ENCODE measurements around the gene ISCU.
"Not testable (repeated sequence)": the region's sequence is repeated elsewhere in the genome, so short reads cannot be mapped to it uniquely, and the experiment has no call there.

ISCU gene

DNA sequence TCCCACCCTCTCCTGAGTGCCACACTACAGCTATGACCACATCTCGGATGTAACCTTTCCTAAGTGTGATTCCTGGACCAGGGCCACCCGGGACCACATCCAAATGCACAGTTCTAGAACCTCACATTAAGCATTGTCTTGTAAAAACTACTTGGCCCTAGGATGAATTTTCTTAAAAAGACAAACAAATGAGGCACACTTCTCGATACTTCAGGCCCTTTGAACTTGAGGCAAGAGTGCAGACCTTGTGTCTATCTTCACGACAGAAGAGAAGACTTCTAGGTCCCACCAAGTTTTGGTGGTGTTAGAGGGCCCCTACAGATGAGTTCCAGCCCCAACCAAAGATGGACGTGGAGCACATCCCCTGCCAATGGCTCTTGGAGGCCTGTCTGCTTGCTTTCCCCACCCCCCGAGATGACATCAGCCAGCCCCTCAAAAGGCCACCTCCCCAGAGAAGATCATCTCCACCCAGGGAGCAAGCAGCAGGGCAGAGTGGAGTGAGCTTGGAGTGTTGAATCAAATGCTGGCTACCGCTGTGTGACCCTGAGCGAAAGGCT, 9.3 kb downstream of the ISCU start:
- no peak for DNase-seq

DNA sequence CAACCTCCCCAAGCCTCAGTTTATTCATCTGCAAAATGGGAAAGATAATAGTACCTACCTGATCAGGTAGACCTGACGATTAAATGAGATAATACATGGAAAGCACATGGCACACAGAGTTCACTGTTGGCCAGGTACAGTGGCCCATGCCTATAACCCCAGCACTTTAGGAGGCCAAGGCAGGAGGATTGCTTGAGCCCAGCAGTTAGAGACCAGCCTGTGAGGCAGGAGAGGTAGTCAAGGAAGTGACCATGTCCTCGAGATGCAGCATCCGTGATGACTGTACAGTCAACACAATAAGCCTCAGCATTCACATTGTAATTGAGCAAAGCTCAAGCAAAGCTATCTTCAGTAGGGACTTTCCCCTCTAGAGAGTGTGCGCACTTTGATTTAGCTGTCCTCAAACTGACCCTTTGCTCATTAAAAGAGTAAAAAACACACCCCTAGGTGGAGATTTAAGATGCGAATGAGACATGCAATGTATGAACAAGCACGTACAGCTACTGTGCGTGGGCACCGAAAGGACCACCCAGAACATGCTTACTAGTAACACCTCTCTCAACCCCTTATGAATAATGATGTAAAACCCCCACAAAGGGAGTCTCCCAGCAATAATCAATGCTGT, 9.9 kb downstream of the ISCU start:
- DNase-seq: no peak

DNA sequence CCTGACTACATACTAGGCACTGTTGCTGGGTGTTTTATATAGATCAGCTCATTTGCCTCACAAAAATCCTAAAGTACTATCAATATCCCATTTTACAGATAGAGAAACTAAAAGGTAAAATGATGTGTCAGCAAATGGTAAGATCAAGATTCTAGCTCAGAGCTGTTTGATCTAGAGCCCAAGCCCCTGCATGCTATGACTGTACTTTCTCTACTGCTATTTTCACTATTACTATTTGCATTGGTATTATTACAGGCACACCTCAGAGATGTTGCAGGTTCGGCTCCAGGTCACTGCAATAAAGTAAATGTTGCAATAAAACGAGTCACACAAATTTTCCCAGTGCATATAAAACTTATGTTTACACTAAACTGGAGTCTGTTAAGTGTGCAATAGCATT, 10.9 kb downstream of the ISCU start:
- DNase-seq: no peak

DNA sequence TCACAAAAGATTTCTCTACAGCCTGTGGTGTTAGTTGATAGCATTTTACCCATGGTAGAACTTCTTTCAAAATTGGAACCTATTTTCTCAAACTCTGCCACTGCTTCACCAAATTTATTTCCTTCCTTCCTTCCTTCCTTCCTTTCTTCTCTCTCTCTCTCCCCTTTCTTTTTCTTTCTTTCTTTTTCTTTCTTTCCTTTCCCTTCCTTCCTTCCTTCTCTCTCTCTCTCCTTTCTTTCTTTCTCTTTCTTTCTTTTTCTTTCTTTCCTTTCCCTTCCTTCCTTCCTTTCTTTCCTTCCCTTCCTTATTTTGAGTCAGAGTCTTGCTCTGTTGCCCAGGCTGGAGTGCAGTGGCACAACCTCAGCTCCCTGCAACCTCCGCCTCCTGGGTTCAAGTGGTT, 11.9 kb downstream of the ISCU start:
- not testable (repeated sequence) for DNase-seq

DNA sequence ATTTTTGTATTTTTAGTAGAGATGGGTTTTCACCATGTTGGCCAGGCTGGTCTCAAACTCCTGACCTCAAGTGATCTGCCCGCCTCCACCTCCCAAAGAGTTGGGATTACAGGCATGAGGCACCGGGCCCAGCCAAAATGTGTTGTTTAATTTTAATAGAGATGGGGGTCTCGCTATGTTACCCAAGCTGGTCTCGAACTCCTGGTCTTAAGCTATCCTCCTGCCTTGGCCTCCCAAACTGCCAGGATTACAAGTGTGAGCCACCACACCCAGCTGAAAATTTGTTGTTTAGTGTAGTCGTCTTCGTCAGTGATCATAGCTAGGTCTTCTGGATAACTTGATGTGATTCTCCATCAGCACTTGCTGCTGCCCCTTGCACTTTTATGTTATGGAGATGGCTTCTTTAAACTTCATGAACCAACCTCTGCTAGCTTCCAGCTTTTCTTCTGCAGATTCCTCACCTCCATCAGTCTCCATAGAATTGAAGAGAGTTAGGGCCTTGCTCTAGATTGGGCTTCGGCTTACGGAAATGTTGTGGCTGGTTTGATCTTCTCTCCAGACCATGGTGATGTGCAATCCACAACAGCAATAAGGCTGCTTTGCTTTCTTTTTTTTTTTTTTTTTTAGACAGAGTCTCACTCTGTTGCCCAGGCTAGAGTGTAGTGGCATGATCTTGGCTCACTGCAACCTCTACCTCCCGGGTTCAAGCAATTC, 13.0 kb downstream of the ISCU start:
- no peak for DNase-seq

DNA sequence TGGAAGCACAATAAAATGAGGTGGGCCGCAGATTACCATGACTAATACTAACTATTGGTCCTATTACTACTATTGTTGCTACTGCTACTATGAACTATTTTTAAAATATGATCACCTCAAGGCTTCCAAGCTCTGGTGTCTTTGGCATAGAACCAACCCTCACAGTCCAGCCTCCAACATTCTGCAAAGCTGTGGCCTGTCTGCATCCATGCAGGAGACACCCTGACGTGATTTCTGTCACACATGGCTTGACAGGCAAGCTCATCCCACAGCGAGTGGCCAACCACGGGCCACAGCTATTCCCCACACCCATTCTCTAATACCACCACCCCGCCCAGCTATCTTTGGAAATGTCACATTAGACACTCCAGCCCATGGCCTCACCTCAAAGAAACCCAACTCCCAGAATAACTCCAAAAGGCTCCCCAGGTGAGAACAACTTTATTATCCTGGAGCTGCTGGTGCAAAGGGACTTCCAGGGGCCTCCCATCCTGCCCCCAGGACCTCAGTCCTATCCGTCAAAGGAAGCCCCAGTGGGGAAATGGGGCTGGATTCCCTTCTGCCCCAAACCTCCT, 14.4 kb downstream of the ISCU start:
- DNase-seq: no peak

DNA sequence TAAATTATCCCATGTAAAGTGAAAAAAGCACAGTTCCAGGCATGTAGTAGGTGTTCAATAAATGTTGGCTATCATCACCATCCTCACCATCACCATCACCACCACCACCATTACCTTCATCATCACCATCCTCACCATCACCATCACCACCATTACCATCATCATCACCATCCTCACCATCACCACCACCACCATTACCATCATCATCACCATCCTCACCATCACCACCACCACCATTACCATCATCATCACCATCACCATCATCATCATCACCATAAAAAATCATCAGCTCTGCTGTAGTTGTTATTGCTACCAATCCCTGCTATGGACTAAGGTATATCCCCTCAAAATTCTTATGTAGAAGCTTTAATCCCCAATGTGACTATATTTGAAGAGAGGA, 15.1 kb downstream of the ISCU start:
- DNase-seq: no peak

DNA sequence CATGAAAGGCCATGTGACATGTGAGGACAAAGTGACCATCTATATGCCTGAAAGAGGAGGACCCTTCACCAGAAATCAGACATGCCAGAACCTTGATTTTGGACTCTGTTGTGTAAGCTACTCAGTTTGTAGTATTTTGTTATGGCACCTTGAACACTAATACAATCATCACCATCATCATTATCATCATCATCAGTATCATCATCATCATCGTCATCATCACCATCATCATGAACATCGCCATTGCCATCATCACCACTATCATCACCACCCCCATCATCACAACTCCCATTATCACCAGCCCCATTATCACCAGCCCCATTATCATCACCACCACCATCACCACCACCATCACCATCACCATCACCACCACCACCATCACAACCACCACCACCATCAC, 15.9 kb downstream of the ISCU start:
- no peak for DNase-seq

DNA sequence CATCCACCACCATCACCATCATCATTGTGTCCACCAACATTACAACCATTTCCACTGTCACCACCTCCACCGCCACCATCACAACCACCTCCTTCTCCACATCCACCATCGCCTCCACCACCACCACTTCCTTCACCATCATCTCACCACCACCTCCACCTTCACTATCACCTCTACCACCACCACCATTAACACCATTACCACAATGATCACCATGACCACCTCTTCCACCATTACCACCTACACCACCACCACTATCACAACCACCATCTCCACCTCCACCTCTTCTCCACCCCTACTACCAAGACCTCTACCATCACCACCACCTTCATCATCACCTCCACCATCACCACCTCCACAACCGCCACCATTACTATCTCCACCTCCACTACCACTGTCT, 16.4 kb downstream of the ISCU start:
- DNase-seq: no peak

DNA sequence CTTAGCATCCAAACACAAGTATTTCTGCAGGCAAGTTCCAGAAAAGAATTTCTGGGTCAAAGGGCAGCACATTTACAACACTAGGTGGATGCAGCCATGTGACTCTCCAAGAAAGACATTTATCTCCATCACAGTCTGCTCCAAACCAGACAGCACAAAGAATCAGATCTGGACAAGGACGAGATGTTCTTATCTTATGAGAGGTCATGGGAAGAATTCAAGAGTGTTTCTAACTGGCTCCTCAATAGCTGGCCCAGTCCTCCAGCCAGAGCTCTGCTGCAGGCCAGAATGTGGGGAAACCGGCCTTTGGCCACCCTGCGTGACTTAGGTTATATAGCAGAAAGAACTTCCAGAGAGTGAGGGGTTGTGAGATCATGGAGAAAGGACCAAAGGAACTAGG, 18.1 kb downstream of the ISCU start:
- no peak for DNase-seq

DNA sequence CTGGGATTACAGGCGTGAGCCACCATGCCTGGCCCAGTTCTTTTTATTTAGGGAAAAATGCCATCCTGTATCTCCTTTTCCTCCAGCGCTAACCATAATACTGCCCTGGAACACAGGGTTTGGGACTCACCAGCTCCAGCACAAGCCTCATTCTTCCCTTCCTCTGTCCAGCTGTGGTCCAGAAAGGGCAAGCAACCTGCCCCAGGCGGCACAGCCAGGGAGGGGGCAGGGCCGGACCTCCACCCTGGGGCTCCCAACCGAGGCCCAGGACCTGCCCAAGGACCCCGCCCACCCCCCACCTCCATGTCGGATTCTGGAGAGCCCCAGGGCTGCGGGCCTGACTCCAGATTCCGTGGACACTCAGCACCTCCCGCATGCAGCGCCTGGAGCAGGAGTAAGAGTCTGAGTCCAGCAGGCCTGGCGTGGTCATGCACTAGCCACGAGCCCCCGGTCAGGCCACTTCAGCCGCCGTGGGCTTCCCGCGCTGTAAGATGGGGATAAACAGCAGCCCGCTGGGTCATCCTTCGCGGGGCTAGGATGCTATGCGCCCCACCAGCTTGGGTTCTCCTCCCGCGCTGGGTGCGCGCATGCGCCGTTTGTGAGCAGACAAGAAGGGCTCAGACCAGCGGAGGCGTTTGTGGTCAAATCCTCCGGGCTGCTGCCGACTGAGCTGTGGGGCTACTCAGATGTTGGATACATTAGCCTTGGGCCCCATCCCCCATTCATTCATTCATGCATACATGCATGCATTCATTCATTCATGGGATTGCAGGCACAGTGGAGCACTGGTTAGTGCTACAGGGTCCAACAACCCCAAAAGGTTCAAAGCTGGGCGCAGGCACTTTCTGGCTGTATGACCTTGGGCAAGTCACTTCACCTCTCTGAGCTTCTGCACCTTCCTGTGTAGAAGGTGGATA, 19.2 kb downstream of the ISCU start:
- DNase-seq: no peak

DNA sequence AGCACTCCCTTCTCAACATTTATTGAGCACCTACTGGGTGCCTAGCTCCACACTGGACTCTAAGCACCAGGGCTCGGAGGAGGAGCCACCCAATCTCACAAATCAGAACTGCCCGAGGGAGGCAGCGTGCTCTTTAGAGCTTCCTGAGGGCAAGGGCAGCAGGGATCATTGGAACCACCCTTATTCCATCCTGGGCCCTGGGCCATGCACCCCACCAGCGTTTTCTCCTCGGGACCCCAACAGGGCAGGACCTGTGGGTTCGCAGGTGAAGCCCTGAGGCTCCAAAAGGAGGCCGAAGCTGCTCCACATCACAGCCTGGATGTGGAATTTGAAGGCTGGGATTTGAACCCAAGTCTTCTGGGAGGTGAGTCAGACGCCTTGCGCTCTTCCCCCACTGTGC, 20.1 kb downstream of the ISCU start:
- DNase-seq: no peak

DNA sequence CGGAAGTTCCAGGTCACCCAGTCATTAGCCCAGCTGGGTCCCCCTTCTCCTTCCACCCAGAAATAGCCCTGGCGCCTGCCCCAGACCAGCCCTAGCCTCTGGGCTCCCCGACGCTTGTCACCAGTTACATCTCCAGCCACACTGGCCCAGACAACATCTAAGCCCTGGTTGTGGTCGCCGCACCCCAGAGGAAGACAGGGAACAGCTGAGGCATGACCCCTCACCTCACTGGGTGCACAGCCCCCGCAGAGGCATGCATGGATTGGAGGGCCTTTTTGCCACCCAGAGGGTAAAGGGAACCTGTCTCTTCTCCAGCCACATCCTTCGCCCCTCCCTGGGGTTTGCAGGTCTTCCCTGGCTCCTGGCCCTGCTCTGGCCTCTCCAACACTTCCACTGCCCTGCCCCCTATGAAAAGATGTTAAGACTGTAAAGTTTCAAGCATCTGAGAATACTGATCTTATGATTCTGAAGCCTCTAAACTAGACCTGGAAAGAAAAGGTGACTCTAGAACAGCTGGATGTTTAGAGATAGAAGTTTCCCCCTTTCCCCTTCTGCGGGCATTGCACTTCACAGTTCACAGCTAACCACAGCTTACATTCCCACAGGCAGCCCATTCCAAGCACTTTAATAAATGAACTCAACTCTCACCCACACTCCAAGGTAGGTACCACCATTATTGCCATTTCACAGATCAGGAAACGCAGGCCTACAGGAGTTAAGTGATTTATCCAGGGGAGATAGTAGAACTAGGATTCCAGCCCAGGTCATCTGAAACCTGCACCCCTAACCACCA, 20.8 kb downstream of the ISCU start:
- no peak for DNase-seq

DNA sequence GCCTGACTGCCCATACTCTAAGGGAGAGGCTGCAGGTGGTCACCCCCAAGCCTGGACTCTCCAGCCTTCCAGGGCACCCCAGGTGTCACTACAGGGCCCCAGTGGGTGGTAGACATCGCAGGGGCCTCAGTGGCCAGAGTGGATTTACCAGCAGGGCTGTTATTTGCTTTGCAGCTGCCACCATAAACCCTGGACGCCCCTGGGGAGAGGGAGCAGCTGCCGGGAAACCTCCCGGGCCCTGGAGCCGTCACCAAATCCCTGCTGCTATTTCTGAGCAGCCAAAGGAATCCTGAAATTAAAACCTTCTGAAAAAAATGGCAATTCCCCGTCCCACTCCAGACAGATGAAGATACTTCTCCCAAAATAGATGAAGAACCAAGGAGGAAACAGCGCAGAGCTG, 21.6 kb downstream of the ISCU start:
- DNase-seq: peak; percentile 5

DNA sequence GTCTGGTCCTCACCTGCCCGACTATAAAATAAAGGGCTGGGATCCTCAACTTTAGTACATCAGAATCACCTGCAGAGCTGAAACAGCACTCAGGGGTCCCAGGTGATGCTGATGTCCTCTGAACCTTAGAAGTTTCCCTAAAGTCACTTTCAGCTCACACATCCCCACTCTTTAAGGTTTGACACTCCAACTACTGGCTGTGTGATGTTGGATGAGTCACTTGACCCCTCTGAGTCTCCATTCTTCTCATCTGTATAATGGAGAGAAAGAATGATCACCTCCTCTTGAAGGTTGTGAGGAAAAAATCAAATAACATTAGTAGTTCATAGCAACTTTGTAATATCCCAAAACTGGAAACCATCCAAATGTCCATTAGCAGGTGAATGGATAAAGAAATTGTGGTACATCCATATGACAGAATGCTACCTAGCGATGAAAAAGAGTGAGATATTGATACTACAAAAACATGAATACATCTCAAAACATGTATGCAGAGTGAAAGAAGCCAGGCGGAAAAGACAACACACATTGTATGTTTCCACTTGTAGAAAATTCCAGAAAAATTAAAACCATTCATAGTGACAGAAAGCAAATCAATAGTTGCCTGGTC, 22.2 kb downstream of the ISCU start:
- DNase-seq: no peak

DNA sequence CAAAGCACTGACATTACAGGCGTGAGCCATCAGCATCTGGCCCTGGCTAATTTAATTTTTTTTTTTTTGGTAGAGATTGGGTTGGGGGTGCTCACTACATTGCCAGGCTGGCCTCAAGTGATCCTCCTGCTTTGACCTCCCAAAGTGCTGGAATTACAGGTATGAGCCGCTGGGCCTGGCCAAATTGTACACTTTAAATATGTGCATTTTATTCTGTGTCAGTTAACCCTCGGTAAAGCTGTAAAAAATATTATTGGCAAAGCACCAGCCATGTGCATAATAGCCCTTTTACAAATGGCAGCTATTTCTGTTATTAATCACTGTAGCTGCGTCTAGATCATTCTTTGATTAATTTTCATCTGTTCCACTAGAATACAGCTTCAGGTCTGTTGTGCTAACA, 23.5 kb downstream of the ISCU start:
- DNase-seq: no peak

DNA sequence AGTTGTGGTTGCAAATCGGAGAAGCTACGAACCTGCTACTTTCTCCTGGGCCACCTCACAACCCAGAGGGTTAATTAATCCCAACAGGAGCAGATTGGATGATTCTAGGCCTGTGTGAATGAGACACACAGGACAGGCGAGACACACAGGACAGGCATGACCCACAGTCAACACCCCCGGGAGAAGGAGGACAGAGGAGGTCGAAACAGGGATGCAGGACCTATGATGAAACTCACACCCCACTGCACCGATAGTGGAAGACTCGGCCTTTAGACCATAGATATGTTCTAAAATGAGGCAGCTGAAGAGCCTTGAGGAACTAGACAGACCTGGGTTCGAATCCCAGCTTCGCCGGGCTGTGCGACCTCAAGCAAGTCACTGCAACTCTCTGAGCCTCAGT, 23.9 kb downstream of the ISCU start:
- DNase-seq: no peak

DNA sequence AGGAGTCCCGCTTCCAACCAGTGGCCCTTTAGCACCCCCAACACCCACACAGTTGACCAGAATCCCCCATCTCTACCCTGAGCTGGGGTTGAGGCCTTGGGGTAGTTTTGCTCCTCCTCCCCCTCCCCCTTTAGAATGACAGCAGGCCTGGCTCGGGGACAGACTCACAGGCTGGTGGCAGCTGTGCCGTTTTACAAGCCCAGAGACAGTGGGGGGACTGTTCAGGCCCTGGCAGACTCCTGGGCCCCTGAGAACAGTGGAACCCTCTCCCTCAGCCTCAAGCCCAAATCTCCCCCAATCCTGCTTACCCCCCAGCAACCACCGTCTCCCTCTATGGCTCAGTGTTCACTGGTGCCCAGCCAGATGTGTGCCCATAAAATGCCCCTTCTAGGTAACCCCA, 25.4 kb downstream of the ISCU start:
- no peak for DNase-seq

DNA sequence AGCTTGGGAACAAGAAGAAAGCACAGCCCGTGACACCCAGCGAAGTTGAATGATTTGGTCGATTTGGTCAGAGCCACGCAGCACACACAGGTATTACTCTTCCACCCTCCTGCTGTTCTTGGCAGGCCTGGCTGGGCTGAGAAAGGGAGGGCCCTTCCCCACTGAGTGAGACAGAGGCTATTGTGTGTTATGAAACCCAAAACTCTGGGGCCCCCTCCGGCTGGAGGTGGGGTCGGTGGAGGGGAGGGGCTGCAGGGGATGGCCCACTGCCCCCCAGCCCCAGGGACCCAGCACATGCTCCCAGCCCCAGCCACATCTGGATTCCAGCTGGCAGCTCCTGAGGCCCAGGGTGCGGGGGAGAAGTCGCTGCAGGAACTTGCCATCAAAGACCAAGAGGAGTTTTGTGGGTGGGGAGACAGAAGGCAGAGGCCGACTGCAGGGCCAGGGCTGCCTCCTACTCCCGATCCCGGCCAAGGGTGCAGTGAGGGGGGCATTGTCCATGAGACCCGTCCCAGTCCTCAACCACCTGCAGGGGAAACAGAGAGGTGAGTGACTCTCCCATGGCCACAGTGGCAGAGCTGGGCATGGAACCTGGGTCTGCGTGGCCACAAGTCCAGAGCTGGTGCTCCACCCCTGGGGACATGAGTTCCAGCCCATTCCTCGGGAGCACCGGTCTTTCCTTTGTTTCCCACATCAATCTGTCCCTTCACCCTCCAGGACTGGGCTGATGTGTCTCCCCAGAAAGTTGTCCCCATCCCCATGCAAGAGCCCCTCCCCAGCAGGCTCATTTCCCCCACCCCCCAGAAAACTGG, 26.8 kb downstream of the ISCU start:
- no peak for DNase-seq

DNA sequence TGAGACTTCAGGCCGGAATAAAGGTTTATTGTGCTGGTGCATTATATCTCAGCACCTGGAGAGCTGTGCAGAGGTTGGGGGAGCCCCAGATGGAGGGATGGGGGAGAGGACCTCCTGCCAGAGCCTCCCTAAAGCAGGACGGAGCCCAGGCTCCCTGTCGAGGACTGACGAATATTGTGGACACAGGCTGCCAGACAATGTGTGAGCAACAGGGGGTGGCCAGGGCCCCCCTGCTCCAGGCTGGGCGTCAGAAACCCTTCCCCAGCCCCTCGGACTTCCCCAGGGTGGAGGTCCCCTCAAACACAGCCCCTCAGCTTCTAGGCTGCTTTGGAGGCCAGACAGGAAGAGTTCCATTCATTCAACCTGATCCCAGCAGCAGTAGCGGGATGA, 27.4 kb downstream of the ISCU start:
- no peak for DNase-seq

DNA sequence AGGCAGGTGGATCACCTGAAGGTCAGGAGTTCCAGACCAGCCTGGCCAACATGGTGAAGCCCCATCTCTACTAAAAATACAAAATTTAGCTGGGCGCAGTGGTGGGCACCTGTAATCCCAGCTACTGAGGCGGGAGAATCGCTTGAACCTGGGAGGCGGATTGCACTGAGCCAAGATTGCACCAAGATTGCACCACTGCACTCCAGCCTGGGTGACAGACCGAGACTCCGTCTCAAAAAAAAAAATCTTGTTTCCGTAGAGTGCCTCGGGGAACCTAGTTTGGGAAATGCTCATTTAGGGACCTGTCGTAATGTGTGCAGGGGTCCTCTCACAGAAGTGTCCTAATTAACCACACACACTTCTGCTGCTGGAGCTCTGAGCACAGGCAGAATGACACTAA, 28.1 kb downstream of the ISCU start:
- DNase-seq: not testable (repeated sequence)

All from NCI-H1092 treated with DMSO at 0.1 percent for 48 hours (cell line).